Astrocyte of the cerebellum (primary cell): Measurements from ENCODE around the gene GREB1L.

ENCODE experiments used
- DNase-seq: peaks from one replicate; pipeline ENCODE4 v3.0.0-alpha.2; 2011; ENCODE audit warnings: low read depth
- H3K4me3 ChIP-seq: 2 replicates; pipeline ENCODE4 v1.5.1; 2011; ENCODE audit warnings: mild to moderate bottlenecking, low read depth, low read length, moderate library complexity
- in situ Hi-C: cut with HindIII; loops from 2 replicates; pipeline ENCODE4 v1.10.0; 2017; ENCODE audit warnings: low sequenced_read_pairs
- TF ChIP-seq, protein P1 (sequence below): IDR thresholded peaks from 2 replicates; pipeline ENCODE4 v1.5.1; 2012; ENCODE audit warnings: low read length, low read depth, moderate library complexity, mild to moderate bottlenecking; ENCODE audit errors: missing control alignments

The GREB1L gene

DNA sequence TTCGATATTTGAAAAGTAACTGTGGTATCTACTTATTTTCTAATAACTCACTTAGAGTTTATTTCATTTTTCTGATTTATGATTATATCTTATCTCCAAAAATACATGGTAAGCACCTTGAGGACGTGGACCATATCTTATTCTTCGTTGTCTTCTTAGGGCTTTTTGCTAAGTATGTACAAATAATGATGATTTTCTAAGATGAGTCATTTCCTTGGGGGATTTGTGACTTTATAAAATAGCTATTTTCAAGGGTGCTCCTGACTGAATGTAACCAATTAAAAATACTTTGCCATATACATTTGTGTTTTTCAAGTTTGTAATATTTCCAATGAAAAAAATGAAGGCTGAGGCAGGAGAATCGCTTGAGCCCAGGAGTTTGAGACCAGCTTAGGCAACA is 56.3 kb downstream of the GREB1L start:
- H3K4me3 ChIP-seq: no peak overlapping the region
- in situ Hi-C loops: no loop called here
- TF ChIP-seq, protein P1, sequence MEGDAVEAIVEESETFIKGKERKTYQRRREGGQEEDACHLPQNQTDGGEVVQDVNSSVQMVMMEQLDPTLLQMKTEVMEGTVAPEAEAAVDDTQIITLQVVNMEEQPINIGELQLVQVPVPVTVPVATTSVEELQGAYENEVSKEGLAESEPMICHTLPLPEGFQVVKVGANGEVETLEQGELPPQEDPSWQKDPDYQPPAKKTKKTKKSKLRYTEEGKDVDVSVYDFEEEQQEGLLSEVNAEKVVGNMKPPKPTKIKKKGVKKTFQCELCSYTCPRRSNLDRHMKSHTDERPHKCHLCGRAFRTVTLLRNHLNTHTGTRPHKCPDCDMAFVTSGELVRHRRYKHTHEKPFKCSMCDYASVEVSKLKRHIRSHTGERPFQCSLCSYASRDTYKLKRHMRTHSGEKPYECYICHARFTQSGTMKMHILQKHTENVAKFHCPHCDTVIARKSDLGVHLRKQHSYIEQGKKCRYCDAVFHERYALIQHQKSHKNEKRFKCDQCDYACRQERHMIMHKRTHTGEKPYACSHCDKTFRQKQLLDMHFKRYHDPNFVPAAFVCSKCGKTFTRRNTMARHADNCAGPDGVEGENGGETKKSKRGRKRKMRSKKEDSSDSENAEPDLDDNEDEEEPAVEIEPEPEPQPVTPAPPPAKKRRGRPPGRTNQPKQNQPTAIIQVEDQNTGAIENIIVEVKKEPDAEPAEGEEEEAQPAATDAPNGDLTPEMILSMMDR: no peak
- no peak for DNase-seq

DNA sequence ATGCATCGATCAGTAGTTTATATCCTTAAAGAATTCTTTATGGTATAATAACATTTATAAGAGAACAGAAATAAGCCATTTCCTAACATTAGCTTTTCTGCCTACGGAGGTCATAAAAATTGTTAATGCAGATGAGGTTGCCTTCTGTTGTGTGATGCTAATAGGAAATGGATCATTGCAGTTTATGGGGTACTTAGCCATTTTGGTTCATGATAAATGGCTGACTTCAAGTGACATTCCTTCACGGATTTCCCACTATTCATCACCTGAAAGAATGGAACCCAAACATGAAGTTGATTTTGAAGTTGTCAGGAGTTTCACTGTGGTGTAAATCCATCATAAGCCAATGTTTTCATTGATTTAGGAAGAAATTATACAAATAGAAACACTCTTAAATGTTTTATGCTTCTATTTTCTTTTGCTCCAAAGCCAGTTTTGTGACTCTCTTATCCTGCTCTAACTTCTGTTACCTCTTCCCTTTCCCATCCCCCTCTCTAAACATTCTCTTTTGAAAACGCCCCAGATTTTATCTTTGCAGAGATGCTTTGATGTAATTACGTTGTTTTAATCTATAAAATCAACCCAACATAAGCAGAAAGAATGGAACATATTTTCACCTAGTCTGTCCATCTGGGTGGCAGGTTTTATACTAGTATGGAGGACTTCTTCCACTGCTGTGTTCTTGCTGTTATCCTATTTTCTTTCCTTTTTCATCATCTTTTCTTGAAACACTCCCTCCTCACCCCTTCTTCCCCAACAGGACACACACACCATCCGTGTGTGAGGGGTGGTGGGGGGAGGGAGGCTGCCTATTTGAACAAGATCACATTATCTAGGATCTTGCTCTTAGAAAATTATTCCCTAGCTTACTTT is 58.2 kb downstream of the GREB1L start:
- DNase-seq: no peak
- H3K4me3 ChIP-seq: no peak overlapping the region
- TF ChIP-seq, protein P1: no peak
- in situ Hi-C loops: no loop called here

DNA sequence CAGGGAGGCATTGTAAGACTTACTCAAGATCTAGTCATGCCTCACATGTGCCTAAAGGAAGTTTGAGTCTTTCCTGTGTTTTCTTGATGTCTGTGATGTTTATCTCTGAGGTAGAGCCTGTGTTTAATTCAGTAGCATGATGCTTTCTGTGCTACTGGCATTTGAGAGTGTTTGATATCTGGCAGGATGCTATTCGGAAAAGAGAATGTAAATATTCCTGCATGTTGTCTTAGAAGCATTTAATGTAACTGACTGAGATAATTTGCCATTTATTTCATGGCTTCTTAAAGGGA is 58.8 kb downstream of the GREB1L start:
- DNase-seq: no peak
- TF ChIP-seq, protein P1: no peak
- H3K4me3 ChIP-seq: no peak overlapping the region
- in situ Hi-C loops: no loop called here

DNA sequence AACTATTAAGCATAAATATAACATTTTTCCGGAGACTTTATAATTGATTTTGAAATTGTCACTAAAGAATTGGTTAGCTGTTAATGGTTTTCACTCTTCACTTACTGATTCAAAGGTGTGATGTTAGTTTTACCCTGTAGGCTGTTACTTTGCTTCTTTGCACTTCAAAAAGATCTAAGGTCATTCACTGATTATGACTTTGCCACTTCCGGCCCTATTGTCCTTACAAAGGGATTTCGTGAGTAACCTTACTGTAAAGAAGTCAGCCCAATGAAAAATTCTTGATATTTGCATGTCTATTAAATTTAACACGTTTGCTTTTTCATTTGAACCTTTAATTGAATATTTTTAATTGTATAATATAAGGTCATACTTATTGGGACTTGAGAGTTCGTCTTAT is 61.4 kb downstream of the GREB1L start:
- no peak overlapping the region for H3K4me3 ChIP-seq
- no peak for DNase-seq
- in situ Hi-C loops: no loop called here
- TF ChIP-seq, protein P1: no peak

DNA sequence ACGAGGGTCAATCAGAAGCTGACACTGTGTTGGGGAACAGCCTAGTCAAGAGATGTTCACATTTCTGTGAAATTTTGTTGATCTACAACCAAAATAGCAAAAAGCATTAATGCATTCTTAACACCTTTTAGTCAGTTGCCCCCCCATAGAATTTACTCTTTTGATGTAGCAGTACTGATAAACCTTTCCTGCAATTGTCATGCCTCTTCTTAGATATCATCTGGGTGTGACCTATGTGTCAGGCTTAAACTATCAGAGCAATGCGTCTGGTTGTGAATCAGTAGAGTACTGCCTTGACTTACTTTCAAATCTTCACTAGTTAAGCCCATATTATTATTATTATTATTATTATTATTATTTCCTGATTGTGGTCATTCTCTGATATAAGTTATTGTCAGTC is 61.9 kb downstream of the GREB1L start:
- no peak for DNase-seq
- TF ChIP-seq, protein P1: no peak
- no peak overlapping the region for H3K4me3 ChIP-seq
- in situ Hi-C loops: no loop called here

DNA sequence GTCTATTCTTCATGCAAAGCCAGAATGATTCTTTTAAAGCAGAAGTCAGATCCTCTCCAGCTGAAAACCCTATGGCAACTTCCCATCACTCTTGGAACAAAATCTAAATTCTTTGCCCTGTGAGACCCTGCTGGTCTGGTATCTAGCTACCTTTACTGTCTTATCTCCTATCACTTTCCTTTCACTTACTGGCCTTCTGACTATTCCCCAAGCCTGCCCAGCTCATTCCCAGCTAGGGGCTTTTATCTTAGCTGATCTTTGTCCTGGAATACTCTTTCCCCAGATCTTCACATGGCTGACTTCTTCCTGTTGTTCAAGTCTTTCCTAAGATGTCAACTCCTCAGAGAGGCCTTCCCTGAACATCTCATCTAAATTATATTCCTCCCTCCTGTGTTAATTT is 63.6 kb downstream of the GREB1L start:
- no peak overlapping the region for H3K4me3 ChIP-seq
- TF ChIP-seq, protein P1: no peak
- in situ Hi-C loops: no loop called here
- no peak for DNase-seq
